ENCODE measurements around the gene TACR2. TPM values are rescaled to one million over a fixed set of nuclear protein-coding genes. Genes with fewer than 3 reads are reported as not detected.

The TACR2 gene
- total RNA-seq, 2 experiments from 2014 or later = not detected

GRCh38 chr10:69382382-69383117 is 34.2 kb downstream of the TACR2 start:
- Mint-ChIP-seq H3K27me3 (no peaks in the 10 kb centered on the region), H3K4me1 (ENCODE audit: low read depth) (no peaks in the 10 kb centered on the region), H3K9me3 (no peaks in the 10 kb centered on the region), H3K27ac (no peak overlapping the region), H3K36me3 (ENCODE audit: low read depth) (peaks cover 68% of the 10 kb centered on the region), H3K4me3 (no peak overlapping the region)
- ATAC-seq (no peak), DNase-seq (no peak)
- no peak for TF ChIP-seq CTCF (IDR thresholded peaks at IDR 0.05)
- ChIA-PET POLR2A (interaction anchor here (1.4 kb wide), 1 partner anchor 18 kb away, joined by 7 read pairs; no protein-coding TSS in a partner anchor), CTCF (no interaction called here)
- intact Hi-C loops (cut with micrococcal nuclease) = no loop called here

DNA sequence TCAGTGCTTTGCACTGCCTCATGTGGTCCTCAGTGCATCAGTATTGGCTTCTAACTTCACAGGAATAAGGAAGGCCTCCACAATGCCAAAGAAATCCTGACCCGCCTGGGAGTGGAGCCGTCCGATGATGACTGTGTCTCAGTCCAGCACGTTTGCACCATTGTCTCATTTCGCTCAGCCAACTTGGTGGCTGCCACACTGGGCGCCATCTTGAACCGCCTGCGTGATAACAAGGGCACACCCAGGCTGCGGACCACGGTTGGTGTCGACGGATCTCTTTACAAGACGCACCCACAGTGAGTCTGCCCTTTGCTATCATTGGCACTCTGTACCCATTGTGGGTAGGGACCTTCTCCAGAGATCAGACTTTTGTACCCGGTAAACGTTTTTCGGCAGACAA is 36.9 kb downstream of the TACR2 start:
- H3K27ac Mint-ChIP-seq = no peak overlapping the region
- H3K4me1 Mint-ChIP-seq (ENCODE audit: low read depth) = peaks cover 3% of the 10 kb centered on the region
- DNase-seq (no peak), ATAC-seq (no peak)
- ChIA-PET CTCF (no interaction called here), POLR2A (no interaction called here)
- peaks cover 59% of the 10 kb centered on the region for H3K36me3 Mint-ChIP-seq (ENCODE audit: low read depth)
- H3K9me3 Mint-ChIP-seq = no peaks in the 10 kb centered on the region
- H3K27me3 Mint-ChIP-seq = no peaks in the 10 kb centered on the region
- no peak overlapping the region for H3K4me3 Mint-ChIP-seq
- TF ChIP-seq CTCF (IDR thresholded peaks at IDR 0.05) = no peak
- intact Hi-C loops (cut with micrococcal nuclease) = no loop called here

- intact Hi-C loops (cut with micrococcal nuclease) = no loop called here
- DNase-seq (no peak), ATAC-seq (no peak)
- POLR2A ChIA-PET = no interaction called here
- peaks cover 58% of the 10 kb centered on the region for H3K36me3 Mint-ChIP-seq (ENCODE audit: low read depth)
- H3K4me1 Mint-ChIP-seq (ENCODE audit: low read depth) = peaks cover 20% of the 10 kb centered on the region
- H3K27ac Mint-ChIP-seq = no peak overlapping the region
- no peaks in the 10 kb centered on the region for H3K9me3 Mint-ChIP-seq
- no peak overlapping the region for H3K4me3 Mint-ChIP-seq
- TF ChIP-seq CTCF (IDR thresholded peaks at IDR 0.05) = no peak
- H3K27me3 Mint-ChIP-seq = no peaks in the 10 kb centered on the region
- CTCF ChIA-PET = no interaction called here
Observed at GRCh38 chr10:69377933-69378332, 38.8 kb downstream of the TACR2 start.

GRCh38 chr10:69377191-69377590 is 39.5 kb downstream of the TACR2 start:
- H3K9me3 Mint-ChIP-seq = no peaks in the 10 kb centered on the region
- TF ChIP-seq CTCF (IDR thresholded peaks at IDR 0.05) = no peak
- peaks cover 20% of the 10 kb centered on the region for H3K4me1 Mint-ChIP-seq (ENCODE audit: low read depth)
- H3K4me3 Mint-ChIP-seq = no peak overlapping the region
- H3K27me3 Mint-ChIP-seq = no peaks in the 10 kb centered on the region
- DNase-seq (no peak), ATAC-seq (no peak)
- peaks cover 55% of the 10 kb centered on the region for H3K36me3 Mint-ChIP-seq (ENCODE audit: low read depth)
- ChIA-PET POLR2A (no interaction called here), CTCF (no interaction called here)
- peak overlapping the region; percentile 38 for H3K27ac Mint-ChIP-seq
- intact Hi-C loops (cut with micrococcal nuclease) = no loop called here

DNA sequence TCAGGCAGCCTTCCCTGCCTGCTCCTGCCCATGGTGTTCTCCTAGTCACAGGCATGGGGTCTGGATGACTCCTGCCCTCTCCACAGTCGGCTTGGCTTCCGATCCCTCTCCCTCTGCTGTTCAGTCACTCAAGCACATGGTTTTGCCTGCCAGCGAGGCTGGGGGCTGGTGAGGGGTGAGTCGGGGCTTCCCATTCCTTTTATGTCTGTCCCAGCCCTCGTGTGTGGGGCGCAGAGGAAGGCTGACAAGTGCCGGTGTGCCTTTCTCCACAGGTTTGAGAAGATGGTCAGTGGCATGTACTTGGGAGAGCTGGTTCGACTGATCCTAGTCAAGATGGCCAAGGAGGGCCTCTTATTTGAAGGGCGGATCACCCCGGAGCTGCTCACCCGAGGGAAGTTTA is 40.1 kb downstream of the TACR2 start:
- no peak for TF ChIP-seq CTCF (IDR thresholded peaks at IDR 0.05)
- Mint-ChIP-seq H3K27ac (no peak overlapping the region), H3K9me3 (no peaks in the 10 kb centered on the region), H3K36me3 (ENCODE audit: low read depth) (peaks cover 57% of the 10 kb centered on the region), H3K27me3 (no peaks in the 10 kb centered on the region), H3K4me3 (no peak overlapping the region), H3K4me1 (ENCODE audit: low read depth) (peaks cover 25% of the 10 kb centered on the region)
- DNase-seq = no peak
- no peak for ATAC-seq
- POLR2A ChIA-PET = no interaction called here
- CTCF ChIA-PET = no interaction called here
- intact Hi-C loops (cut with micrococcal nuclease) = no loop called here
